Spleen (tissue), 7 donors: Measurements from ENCODE around the gene MRPL16.

ENCODE experiments used
- CTCF ChIP-seq, 11 experiments: fragments of 200-600 bp in 7 of 11; fragments of 450-650 bp in 4 of 11; sonication (generic) in 4 of 11; IDR thresholded peaks in 8 of 11; conservative IDR thresholded peaks in 3 of 11; 1 replicate in 7 of 11; 2 replicates in 4 of 11; pipeline versions ENCODE4 v1.4.0 to v1.8.0; 2016 to 2021; ENCODE audit warnings: antibody characterized with exemption in 11 of 11, inconsistent platforms in 4 of 11, mild to moderate bottlenecking in 1 of 11
- POLR2A ChIP-seq, 3 donors: fragments of 450-650 bp; IDR thresholded peaks; one replicate each; pipeline ENCODE4 v1.5.1; 2017; ENCODE audit warnings: antibody characterized with exemption in 3 of 3, mild to moderate bottlenecking in 1 of 3
- POLR2AphosphoS5 ChIP-seq, 3 donors: sonication (generic); formaldehyde crosslinking; IDR thresholded peaks; one replicate each; pipeline ENCODE4 v1.5.1; 2017; ENCODE audit warnings: antibody characterized with exemption in 3 of 3
- donor health status: DM: no; HTN: no; CAD: no; lungs with moderate emphysema.
- donor health status: DM: no; HTN: no; CAD: no.
- donor health status: DM: no; HTN: no; CAD: no.

DNA sequence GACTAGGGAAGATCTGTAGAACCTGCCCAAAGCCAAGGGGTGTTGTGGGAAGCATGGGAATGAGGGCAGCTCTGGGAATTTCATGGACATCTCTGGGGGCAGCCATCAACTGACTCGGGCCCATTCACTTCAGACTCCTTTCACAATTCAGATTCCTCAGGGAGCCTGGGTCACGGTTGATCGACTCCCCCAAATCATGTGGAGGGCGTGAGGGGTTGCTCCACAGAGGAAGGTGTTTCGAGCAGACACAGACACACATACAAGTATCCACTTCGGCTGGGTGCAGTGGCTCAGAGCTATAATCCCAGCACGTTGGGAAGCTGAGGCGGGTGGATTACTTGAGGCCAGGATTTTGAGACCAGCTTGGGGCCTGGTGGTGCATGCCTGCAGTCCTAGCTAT lies 39.7 kb downstream of the MRPL16 start:
- no peak for TF ChIP-seq POLR2A (IDR thresholded peaks at IDR 0.05)
- TF ChIP-seq POLR2AphosphoS5 (IDR thresholded peaks at IDR 0.05) = no peak
- no peak for TF ChIP-seq CTCF (IDR thresholded peaks at IDR 0.05 in 8 of 11, conservative IDR thresholded peaks at IDR 0.05 in 3 of 11)
